DOHH2 (cell line): Measurements from ENCODE around the gene LMBRD2.

ENCODE experiments used
- H3F3A ChIP-seq: fragments of 200-600 bp; sonication (generic), shearing (Covaris generic); 2 replicates; pipeline ENCODE4 v1.6.0; 2016; ENCODE audit warnings: antibody characterized with exemption, mild to moderate bottlenecking; ENCODE audit not compliant: control insufficient read depth, insufficient read depth
- H3K27ac ChIP-seq: fragments of 200-600 bp; sonication (generic); 2 replicates; pipeline ENCODE4 v1.5.1; 2014; ENCODE audit warnings: low read depth, mild to moderate bottlenecking, low read length, moderate library complexity
- H3K27me3 ChIP-seq: fragments of 200-600 bp; sonication (generic); 2 replicates; pipeline ENCODE4 v1.6.1; 2014; ENCODE audit warnings: mild to moderate bottlenecking, low read length, mixed read lengths; ENCODE audit not compliant: control insufficient read depth
- H3K36me3 ChIP-seq: fragments of 200-600 bp; sonication (generic); 2 replicates; pipeline ENCODE4 v1.6.1; 2014; ENCODE audit warnings: mild to moderate bottlenecking, low read length, moderate library complexity, mixed read lengths; ENCODE audit not compliant: control insufficient read depth
- H3K4me1 ChIP-seq: fragments of 200-600 bp; sonication (generic); 2 replicates; pipeline ENCODE4 v1.6.1; 2014; ENCODE audit warnings: mild to moderate bottlenecking, low read length, mixed read lengths; ENCODE audit not compliant: control insufficient read depth
- H3K4me2 ChIP-seq: fragments of 200-600 bp; sonication (generic); 2 replicates; pipeline ENCODE4 v1.6.0; 2014; ENCODE audit warnings: mild to moderate bottlenecking, low read length, moderate library complexity
- H3K4me3 ChIP-seq: fragments of 200-600 bp; sonication (generic); 2 replicates; pipeline ENCODE4 v1.5.1; 2014; ENCODE audit warnings: mild to moderate bottlenecking, low read length, mixed read lengths
- H3K79me2 ChIP-seq: fragments of 200-600 bp; sonication (generic); 2 replicates; pipeline ENCODE4 v1.6.1; 2014; ENCODE audit warnings: mild to moderate bottlenecking, low read length, mixed read lengths; ENCODE audit not compliant: control insufficient read depth
- H3K9me2 ChIP-seq: fragments of 200-600 bp; sonication (generic); replicated peaks from 2 replicates; pipeline ENCODE4 v1.6.1; 2014; ENCODE audit warnings: mild to moderate bottlenecking, low read length, mixed read lengths; ENCODE audit not compliant: control insufficient read depth
- H3K9me3 ChIP-seq: fragments of 200-600 bp; sonication (generic); 2 replicates; pipeline ENCODE4 v1.6.1; 2014; ENCODE audit warnings: antibody characterized with exemption, low read length, mixed read lengths; ENCODE audit not compliant: control insufficient read depth, insufficient read depth
- H4K20me1 ChIP-seq: fragments of 200-600 bp; sonication (generic); 2 replicates; pipeline ENCODE4 v1.6.0; 2014; ENCODE audit warnings: low read depth, mild to moderate bottlenecking, antibody characterized with exemption, low read length, moderate library complexity; ENCODE audit not compliant: control insufficient read depth, insufficient read depth
- CTCF ChIP-seq: fragments of 200-600 bp; sonication (generic); IDR thresholded peaks from one replicate; pipeline ENCODE4 v1.5.1; 2014; ENCODE audit warnings: antibody characterized with exemption, mild to moderate bottlenecking, low read depth, low read length; ENCODE audit not compliant: poor library complexity, severe bottlenecking
- EZH2phosphoT487 ChIP-seq: fragments of 200-600 bp; sonication (generic); IDR thresholded peaks from 2 replicates; pipeline ENCODE4 v1.6.1; 2017; ENCODE audit warnings: borderline replicate concordance, mild to moderate bottlenecking, antibody characterized with exemption, low read length, moderate library complexity, mixed read lengths

The LMBRD2 gene

GRCh38 chr5:36145311-36145710 lies 6.4 kb downstream of the LMBRD2 start:
- peaks cover 4% of the 10 kb centered on the region for H3K4me1 ChIP-seq
- no peak overlapping the region for H3K27ac ChIP-seq
- no peak overlapping the region for H3K4me3 ChIP-seq
- peaks cover 5% of the 10 kb centered on the region; the same call in 1 of the 2 replicates for H3K9me3 ChIP-seq
- no peaks in the 10 kb centered on the region for H3K9me2 ChIP-seq
- H3K79me2 ChIP-seq, result peaks cover 55% of the 10 kb centered on the region
- H3K27me3 ChIP-seq, result no peaks in the 10 kb centered on the region
- H4K20me1 ChIP-seq, result no peaks in the 10 kb centered on the region
- H3F3A ChIP-seq, result no peaks in the 10 kb centered on the region
- H3K4me2 ChIP-seq, result no peak overlapping the region
- H3K36me3 ChIP-seq, result peaks cover 28% of the 10 kb centered on the region
- TF ChIP-seq EZH2phosphoT487 (no peak), CTCF (no peak)

GRCh38 chr5:36138900-36139683 lies 12.6 kb downstream of the LMBRD2 start:
- Histone ChIP-seq H3K27ac (no peak overlapping the region), H3K36me3 (peaks cover 55% of the 10 kb centered on the region), H3K27me3 (no peaks in the 10 kb centered on the region), H3K4me1 (no peaks in the 10 kb centered on the region), H3K4me2 (no peak overlapping the region), H3K4me3 (no peak overlapping the region), H3F3A (no peaks in the 10 kb centered on the region), H4K20me1 (no peaks in the 10 kb centered on the region), H3K9me2 (no peaks in the 10 kb centered on the region), H3K79me2 (no peaks in the 10 kb centered on the region; the same call in 1 of the 2 replicates), H3K9me3 (peaks cover 21% of the 10 kb centered on the region; the same call in 1 of the 2 replicates)
- no peak for TF ChIP-seq CTCF
- TF ChIP-seq EZH2phosphoT487, result no peak

GRCh38 chr5:36136581-36136980 lies 15.1 kb downstream of the LMBRD2 start:
- no peaks in the 10 kb centered on the region for H3F3A ChIP-seq
- no peaks in the 10 kb centered on the region for H4K20me1 ChIP-seq
- peaks cover 43% of the 10 kb centered on the region for H3K36me3 ChIP-seq
- no peak overlapping the region for H3K27ac ChIP-seq
- no peaks in the 10 kb centered on the region for H3K27me3 ChIP-seq
- no peaks in the 10 kb centered on the region for H3K4me1 ChIP-seq
- no peak overlapping the region for H3K4me2 ChIP-seq
- H3K9me2 ChIP-seq, result no peaks in the 10 kb centered on the region
- H3K4me3 ChIP-seq, result no peak overlapping the region
- H3K79me2 ChIP-seq, result no peaks in the 10 kb centered on the region
- no peak for TF ChIP-seq EZH2phosphoT487
- TF ChIP-seq CTCF, result no peak
- peaks cover 21% of the 10 kb centered on the region; the same call in 1 of the 2 replicates for H3K9me3 ChIP-seq
